AG08396 (cell line): ENCODE results near the gene DNLZ.
A peak's percentile ranks its signal among the peaks of the same experiment; 100 is the strongest.
"Not testable (repeated sequence)": the region's sequence is repeated elsewhere in the genome, so short reads cannot be mapped to it uniquely, and the experiment has no call there.

ENCODE experiments used
- DNase-seq: peaks from one replicate; pipeline ENCODE4 v3.0.0; 2012; ENCODE audit warnings: low spot score, mixed read lengths

The DNLZ gene

GRCh38 chr9:136359774-136360718 is 3.5 kb downstream of the DNLZ start:
- no peak for DNase-seq

- DNase-seq: no peak
These were observed 4.7 kb downstream of the DNLZ start for GRCh38 chr9:136358888-136359287.

- DNase-seq: no peak
These were observed 5.5 kb downstream of the DNLZ start for GRCh38 chr9:136358016-136358415.

GRCh38 chr9:136357202-136357725 is 6.3 kb downstream of the DNLZ start:
- DNase-seq: no peak

GRCh38 chr9:136355616-136356557 is 7.7 kb downstream of the DNLZ start:
- DNase-seq: no peak

- DNase-seq: peak; percentile 63
These were observed 8.9 kb downstream of the DNLZ start for GRCh38 chr9:136354592-136355085.

- no peak for DNase-seq
These were observed 9.6 kb downstream of the DNLZ start for GRCh38 chr9:136353757-136354488.

- no peak for DNase-seq
These were observed 10.5 kb downstream of the DNLZ start for GRCh38 chr9:136353088-136353487.

GRCh38 chr9:136352682-136353081 is 10.9 kb downstream of the DNLZ start:
- DNase-seq: no peak

- not testable (repeated sequence) for DNase-seq
These were observed 11.7 kb downstream of the DNLZ start for GRCh38 chr9:136351868-136352267.

- DNase-seq: no peak
These were observed 12.2 kb downstream of the DNLZ start for GRCh38 chr9:136351252-136351800.

GRCh38 chr9:136349546-136349945 is 14.0 kb downstream of the DNLZ start:
- no peak for DNase-seq

- no peak for DNase-seq
These were observed 14.9 kb downstream of the DNLZ start for GRCh38 chr9:136348691-136349090.

GRCh38 chr9:136347472-136348256 is 15.9 kb downstream of the DNLZ start:
- no peak for DNase-seq

GRCh38 chr9:136346927-136347465 is 16.5 kb downstream of the DNLZ start:
- no peak for DNase-seq

GRCh38 chr9:136346157-136346481 is 17.4 kb downstream of the DNLZ start:
- no peak for DNase-seq

GRCh38 chr9:136345281-136346156 is 18.0 kb downstream of the DNLZ start:
- DNase-seq: peak; percentile 77

- DNase-seq: no peak
These were observed 18.8 kb downstream of the DNLZ start for GRCh38 chr9:136344544-136345280.

- no peak for DNase-seq
These were observed 19.7 kb downstream of the DNLZ start for GRCh38 chr9:136343884-136344269.
